LoVo (cell line): ENCODE results near the gene LCA5.
"Not testable (repeated sequence)": the region's sequence is repeated elsewhere in the genome, so short reads cannot be mapped to it uniquely, and the experiment has no call there.

Experiments
- DNase-seq: peaks from one replicate; pipeline ENCODE4 v3.0.0-alpha.2; 2016; ENCODE audit warnings: low spot score

LCA5 gene

DNA sequence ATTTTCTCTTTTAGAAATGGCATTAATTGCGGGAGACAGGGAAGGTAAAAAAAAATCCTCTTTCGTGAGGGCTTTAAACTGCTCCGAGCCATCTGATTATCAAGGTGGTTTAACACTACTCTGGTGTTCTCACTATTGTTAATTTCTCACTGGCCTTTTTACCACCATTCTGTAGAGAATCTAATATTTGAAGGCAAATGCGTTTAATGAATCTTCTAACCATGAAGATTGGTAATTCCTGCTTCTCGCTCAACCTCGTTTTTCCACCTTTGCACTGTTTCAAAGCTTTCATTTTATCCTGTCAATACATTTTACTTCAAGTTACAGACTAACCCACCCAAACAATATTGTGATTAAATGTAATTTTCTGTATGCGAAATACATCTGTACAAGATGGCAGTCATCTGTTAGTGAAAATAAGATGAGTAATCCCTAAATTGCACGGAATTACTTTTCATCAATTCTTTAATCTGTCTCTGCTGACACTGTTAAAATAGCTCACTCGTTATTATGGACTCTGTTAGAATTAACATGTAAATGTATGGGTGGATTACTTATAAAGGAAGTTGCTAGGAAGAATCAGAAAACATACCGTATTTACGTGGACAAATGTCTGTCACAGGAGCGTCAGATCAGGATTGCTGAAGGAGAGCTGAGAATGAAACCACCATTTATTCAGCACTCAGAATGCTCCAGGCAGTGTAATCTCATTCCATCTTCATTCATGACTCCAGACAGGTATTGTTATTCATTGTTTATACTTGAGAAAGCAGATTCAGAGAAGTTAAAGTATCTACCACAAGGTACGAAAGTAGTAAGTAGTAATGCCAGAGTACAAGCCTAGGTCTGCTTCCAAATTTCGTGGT is 1.1 kb upstream of the LCA5 start:
- no peak for DNase-seq

DNA sequence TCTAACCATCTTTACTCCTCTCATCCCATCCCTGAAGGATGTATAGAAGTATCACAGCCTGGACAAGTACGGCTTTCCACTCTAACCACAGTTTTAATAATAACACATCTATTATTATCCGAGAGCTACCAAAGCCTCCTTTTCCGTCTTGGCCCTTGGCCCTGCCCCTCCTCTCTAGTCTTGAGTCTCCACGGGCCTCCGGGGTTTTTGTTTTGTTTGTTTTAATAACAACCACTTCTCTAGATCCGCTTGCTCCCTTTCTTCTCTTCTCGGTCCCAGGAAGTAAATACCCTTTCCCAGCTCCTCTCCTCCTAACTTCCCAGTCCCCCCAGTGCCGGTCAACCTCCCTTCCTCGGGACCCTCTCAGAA is 661 bp downstream of the LCA5 start:
- DNase-seq: no peak

DNA sequence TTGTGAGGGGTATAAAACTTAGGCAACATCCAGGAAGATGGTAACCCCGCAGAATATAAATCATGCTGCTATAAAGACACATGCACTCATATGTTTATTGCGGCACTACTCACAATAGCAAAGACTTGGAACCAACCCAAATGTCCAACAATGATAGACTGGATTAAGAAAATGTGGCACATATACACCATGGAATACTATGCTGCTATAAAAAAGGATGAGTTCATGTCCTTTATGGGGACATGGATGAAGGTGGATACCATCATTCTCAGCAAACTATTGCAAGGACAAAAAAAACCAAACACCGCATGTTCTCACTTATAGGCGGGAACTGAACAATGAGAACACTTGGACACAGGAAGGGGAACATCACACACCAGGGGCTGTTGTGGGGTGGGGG is 7.7 kb downstream of the LCA5 start:
- DNase-seq: not testable (repeated sequence)

GRCh38 chr6:79526897-79527296 is 10.3 kb downstream of the LCA5 start:
- no peak for DNase-seq

DNA sequence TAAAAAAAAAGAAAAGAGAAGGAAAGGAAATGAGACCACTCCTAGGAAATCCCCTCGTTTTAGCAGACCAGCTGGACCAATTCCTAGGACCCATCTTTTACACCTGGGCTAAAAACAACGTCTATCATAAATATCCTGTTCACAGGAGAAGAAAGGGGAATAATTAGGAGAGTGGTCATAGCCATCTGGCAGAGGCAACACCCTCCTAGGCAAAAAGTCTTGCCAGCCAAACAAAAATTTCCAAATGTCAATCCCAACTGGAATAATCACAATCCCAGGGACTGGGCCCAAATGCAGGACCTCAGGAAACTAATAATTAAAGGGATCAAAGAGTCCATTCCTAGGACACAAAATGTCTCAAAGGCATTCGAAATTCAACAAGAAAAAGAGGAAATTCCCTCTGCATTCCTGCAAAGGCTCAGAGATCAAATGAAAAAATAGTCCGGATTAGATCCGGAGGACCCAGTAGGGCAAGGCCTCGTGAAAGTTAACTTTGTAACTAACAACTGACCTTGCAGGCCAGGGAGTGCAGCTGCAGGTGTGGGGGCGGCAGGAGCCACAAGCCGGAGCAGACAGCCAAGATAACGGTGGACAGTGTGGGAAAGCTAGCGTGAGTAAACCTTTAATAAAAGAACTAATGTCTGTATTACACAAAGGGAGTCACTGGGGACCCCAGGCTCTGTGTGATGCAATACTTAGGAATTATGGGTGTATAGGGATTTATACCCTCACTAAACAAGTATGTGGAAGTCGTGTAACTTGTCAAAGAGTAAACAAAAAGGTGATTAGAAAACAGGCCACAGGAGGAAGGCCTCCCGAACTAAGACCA is 11.7 kb downstream of the LCA5 start:
- no peak for DNase-seq

DNA sequence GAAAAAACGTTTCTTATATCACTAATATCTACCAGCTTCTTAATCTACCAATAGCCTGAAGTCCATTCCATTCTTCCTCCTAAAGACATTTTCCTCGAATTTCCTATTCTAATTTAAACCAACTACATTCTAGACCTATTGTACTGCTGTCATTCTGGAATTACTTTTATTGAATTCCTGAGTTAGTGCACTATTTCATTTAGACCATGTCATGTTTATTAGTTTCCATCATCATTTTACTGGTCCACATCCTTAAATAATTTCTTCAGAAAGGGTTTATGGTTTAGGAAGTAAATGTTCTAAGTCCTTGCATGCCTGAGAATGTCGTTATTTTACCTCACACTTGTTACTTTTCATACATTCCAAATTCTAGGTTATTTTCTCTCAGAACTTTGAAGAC is 13.2 kb downstream of the LCA5 start:
- DNase-seq: no peak

GRCh38 chr6:79522609-79523008 is 14.6 kb downstream of the LCA5 start:
- no peak for DNase-seq

GRCh38 chr6:79520534-79520933 is 16.7 kb downstream of the LCA5 start:
- no peak for DNase-seq

GRCh38 chr6:79518842-79519241 is 18.4 kb downstream of the LCA5 start:
- no peak for DNase-seq

GRCh38 chr6:79515436-79515835 is 21.8 kb downstream of the LCA5 start:
- DNase-seq: no peak

DNA sequence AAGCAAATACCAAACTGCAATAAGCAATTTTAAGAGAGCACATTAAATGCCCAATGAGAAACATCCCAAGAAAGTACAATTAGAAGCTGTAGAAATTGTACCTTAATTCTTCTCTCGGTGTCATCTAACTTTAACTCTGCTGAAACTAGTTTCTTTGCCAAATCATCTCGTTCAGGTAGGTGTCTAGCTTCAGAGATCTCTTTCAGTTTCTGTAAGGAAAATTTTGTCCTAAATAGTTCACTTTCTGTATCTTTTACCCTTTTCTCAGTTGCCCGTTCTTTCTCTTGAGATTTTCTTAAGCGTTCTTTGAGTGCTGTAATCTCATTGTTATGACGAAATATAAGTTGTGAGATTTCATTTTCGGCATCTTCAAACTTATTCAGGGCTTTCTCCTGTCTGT is 24.1 kb downstream of the LCA5 start:
- no peak for DNase-seq

DNA sequence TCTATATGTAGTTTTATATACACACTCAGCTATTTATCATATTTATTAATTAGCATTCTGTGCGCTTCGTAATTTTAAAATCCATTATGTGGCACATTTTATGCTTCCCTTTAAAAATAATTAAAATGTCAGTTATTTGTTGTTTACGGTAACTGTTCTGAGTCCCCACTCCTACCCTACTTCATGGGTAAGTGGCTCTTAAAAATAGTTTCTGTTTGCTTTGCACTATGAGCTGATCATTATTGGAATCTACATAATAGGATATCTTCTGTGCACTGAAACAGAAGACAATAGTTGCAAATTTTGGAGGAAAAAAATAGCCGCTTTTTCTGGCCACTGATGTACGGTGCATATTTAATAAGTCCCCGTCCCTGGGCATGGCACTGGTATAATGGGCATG is 25.2 kb downstream of the LCA5 start:
- DNase-seq: no peak

DNA sequence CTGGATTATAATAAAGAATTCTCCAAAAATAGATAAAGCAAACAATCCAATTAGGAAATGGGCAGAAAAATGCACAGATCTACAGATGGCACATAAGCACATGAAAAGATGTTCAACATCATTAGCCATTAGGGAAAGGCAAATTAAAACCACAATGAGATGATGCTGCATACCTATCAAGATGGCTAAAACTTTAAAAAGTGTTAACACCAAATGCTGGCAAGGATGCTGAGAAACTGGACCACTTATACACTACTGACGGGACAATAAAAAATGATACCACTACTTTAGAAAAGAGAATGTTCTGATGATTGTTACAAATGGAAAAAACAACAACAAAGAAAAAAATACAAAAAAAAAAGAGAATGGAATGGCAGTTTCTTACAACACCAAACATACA is 26.5 kb downstream of the LCA5 start:
- DNase-seq: no peak

- peak; percentile 2 for DNase-seq
These were observed 31.0 kb downstream of the LCA5 start for GRCh38 chr6:79506251-79506650.

GRCh38 chr6:79504372-79504771 is 32.9 kb downstream of the LCA5 start:
- no peak for DNase-seq

GRCh38 chr6:79498842-79499241 is 38.4 kb downstream of the LCA5 start:
- no peak for DNase-seq

- DNase-seq: no peak
These were observed 42.0 kb downstream of the LCA5 start for GRCh38 chr6:79495246-79495645.

GRCh38 chr6:79494841-79495240 is 42.4 kb downstream of the LCA5 start:
- no peak for DNase-seq

DNA sequence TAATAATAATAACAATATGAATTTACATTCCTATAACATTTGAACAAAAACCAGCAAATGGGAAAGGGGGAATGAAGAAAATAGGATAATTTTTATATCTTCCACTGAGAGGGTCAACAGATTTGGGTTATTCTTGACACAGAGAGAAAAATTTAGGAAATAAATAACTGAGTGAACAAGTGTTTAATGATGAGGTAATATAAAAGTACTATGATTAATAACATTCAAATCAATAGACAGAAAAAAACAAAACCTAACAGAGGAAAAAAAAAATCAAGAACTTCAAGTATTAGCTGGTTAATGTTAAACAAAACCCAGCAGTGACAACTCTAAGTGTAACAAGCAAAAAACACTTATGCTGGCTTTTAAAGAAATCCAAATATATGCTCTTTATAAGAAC is 66.5 kb downstream of the LCA5 start:
- DNase-seq: no peak

DNA sequence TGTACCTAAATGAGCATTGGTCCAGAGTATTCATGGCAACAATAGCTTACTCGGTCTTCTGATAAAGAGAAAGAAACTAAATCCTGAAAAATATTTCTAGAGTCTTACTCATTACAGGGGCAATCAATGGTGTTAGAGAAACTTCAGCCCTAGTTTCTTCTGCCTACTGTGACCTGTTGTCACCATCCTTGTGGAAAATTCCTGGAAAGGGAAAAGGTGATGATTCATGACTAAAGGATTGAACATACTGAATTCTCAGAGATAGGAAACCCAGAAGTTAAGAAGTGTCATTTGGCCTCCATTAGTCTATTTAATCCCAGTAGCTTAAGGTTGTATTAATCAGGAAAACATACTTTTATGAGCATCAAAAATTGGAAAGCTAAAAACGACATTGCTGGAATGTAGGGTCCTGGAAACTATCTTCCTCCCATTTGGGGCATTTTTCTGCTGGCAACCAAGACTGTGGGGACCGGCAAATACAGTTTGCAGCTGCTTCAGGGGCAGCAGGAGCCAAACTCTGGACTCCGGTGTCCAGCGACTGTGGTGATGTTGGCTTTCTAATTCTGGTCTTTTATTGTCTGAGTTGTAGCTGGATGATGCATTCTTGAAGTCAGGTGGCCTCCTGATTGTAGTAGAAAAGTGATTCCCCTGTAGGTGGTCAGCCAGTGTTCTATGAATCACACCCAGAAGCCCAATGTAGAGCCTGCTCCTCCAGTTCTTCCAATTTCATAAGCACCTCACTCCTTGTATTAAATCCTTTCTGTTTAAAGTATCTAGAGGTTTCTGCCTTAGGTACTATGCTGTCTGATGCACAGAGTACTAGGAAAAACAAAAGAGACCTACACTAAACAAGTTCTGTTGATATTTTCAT is 67.6 kb downstream of the LCA5 start:
- DNase-seq: no peak

- DNase-seq: no peak
These were observed 68.6 kb downstream of the LCA5 start for GRCh38 chr6:79468587-79468986.

- no peak for DNase-seq
These were observed 69.1 kb downstream of the LCA5 start for GRCh38 chr6:79468116-79468515.
